ENCODE measurements around the gene ZFYVE1. TPM values are rescaled to one million over a fixed set of nuclear protein-coding genes. Genes with fewer than 3 reads are reported as not detected.
A peak's percentile ranks its signal among the peaks of the same experiment; 100 is the strongest.

Gene ZFYVE1
- total and polyA plus RNA-seq, 2 of the 13 experiments (the other 11 are each of a cell fraction or from before 2014, with no cell fraction given) = 2.6 to 5.3 TPM

GRCh38 chr14:73026845-73027542 is at the start of gene ZFYVE1 (continued):
- TF ChIP-seq JDP2 (CRISPR knock-in tag; IDR thresholded peaks at IDR 0.05; ENCODE audit: borderline replicate concordance) (no peak), ZZZ3 (CRISPR knock-in tag; IDR thresholded peaks at IDR 0.05; ENCODE audit: borderline replicate concordance) (peak; percentile 45; the same call in 1 of the 2 replicates), XRCC5 (optimal IDR thresholded peaks at IDR 0.05; ENCODE audit: low read length) (peak; percentile 88), ZNF792 (CRISPR knock-in tag; IDR thresholded peaks at IDR 0.05) (0 out of 2 replicates have a peak, but pooled peaks have one; percentile 55), HNRNPL (IDR thresholded peaks at IDR 0.05; ENCODE audit: low read depth, low read length) (no peak), ZNF12 (CRISPR knock-in tag; IDR thresholded peaks at IDR 0.05) (no peak), BRD4 (CRISPR knock-in tag; IDR thresholded peaks at IDR 0.05) (no peak), NR0B2 (CRISPR knock-in tag; IDR thresholded peaks at IDR 0.05) (no peak), ZMYM3 (CRISPR knock-in tag; IDR thresholded peaks at IDR 0.05) (no peak), SMAD1 (CRISPR knock-in tag; IDR thresholded peaks at IDR 0.05; ENCODE audit: borderline replicate concordance, low read depth) (0 out of 2 replicates have a peak, but pooled peaks have one; percentile 60), ZNF251 (CRISPR knock-in tag; IDR thresholded peaks at IDR 0.05) (no peak), ZFAT (CRISPR knock-in tag; conservative IDR thresholded peaks at IDR 0.05) (no peak), FOXO4 (CRISPR knock-in tag; conservative IDR thresholded peaks at IDR 0.05) (no peak), ZFP91 (CRISPR knock-in tag; IDR thresholded peaks at IDR 0.05; ENCODE audit: borderline replicate concordance) (peak; percentile 65), ZNF124 (CRISPR knock-in tag; IDR thresholded peaks at IDR 0.05) (peak; percentile 46; the same call in 1 of the 2 replicates), ZNF256 (CRISPR knock-in tag; conservative IDR thresholded peaks at IDR 0.05) (no peak), ZSCAN9 (CRISPR knock-in tag; IDR thresholded peaks at IDR 0.05; ENCODE audit: borderline replicate concordance) (no peak), ZNF781 (CRISPR knock-in tag; IDR thresholded peaks at IDR 0.05; ENCODE audit: borderline replicate concordance, not compliant biosample characterization) (no peak), THRA (CRISPR knock-in tag; IDR thresholded peaks at IDR 0.05; ENCODE audit: borderline replicate concordance) (no peak), CBX5 (CRISPR knock-in tag; IDR thresholded peaks at IDR 0.05; ENCODE audit: borderline replicate concordance) (peak; percentile 46; the same call in 1 of the 2 replicates), DPF2 (CRISPR knock-in tag; IDR thresholded peaks at IDR 0.05; ENCODE audit: borderline replicate concordance, low read depth) (no peak), ELF3 (CRISPR knock-in tag; IDR thresholded peaks at IDR 0.05) (peak; percentile 83), FOXM1 (CRISPR knock-in tag; IDR thresholded peaks at IDR 0.05) (no peak), JARID2 (CRISPR knock-in tag; IDR thresholded peaks at IDR 0.05; ENCODE audit: insufficient replicate concordance) (no peak)
- TF ChIP-seq, protein P1, sequence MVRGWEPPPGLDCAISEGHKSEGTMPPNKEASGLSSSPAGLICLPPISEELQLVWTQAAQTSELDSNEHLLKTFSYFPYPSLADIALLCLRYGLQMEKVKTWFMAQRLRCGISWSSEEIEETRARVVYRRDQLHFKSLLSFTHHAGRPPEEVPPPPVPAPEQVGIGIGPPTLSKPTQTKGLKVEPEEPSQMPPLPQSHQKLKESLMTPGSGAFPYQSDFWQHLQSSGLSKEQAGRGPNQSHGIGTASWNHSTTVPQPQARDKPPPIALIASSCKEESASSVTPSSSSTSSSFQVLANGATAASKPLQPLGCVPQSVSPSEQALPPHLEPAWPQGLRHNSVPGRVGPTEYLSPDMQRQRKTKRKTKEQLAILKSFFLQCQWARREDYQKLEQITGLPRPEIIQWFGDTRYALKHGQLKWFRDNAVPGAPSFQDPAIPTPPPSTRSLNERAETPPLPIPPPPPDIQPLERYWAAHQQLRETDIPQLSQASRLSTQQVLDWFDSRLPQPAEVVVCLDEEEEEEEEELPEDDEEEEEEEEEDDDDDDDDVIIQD (CRISPR knock-in tag; IDR thresholded peaks at IDR 0.05; ENCODE audit: low read depth) = peak; percentile 20; the same call in 1 of the 2 replicates

Data from HepG2 (cell line).